ENCODE results near the gene FREY1. TPM values are rescaled to one million over a fixed set of nuclear protein-coding genes. Genes with fewer than 3 reads are reported as not detected.

Gene FREY1
- total and polyA plus RNA-seq, 9 of the 15 experiments (the other 6 are each of a cell fraction or from before 2014, with no cell fraction given): 0.25 to 1.5 (median 1.1) TPM; not detected in 5

GRCh38 chr11:45918331-45918941 is 11.4 kb upstream of the FREY1 start (continued):
- no peak for TF ChIP-seq MLLT1 (IDR thresholded peaks at IDR 0.05)
- TF ChIP-seq ZNF263 (CRISPR knock-in tag; IDR thresholded peaks at IDR 0.05; ENCODE audit: borderline replicate concordance): 0 out of 2 replicates have a peak, but pooled peaks have one; percentile 40
- peak in 1 of 2 experiments; percentile 4; a peak in 1 of 4 replicates for TF ChIP-seq ZNF639 (CRISPR knock-in tag; conservative IDR thresholded peaks at IDR 0.05 in 1 of 2, IDR thresholded peaks at IDR 0.05 in 1 of 2)
- no peak for TF ChIP-seq ZNF347 (CRISPR knock-in tag; IDR thresholded peaks at IDR 0.05; ENCODE audit: low read depth)
- no peak for TF ChIP-seq KLF13 (tag; IDR thresholded peaks at IDR 0.05; ENCODE audit: borderline replicate concordance, low read depth)
- no peak for TF ChIP-seq PHB (CRISPR knock-in tag; IDR thresholded peaks at IDR 0.05)
- no peak for TF ChIP-seq ILF3 (IDR thresholded peaks at IDR 0.05; ENCODE audit: borderline replicate concordance)
- TF ChIP-seq L3MBTL2 (IDR thresholded peaks at IDR 0.05): 0 out of 2 replicates have a peak, but pooled peaks have one; percentile 40
- TF ChIP-seq ZNF3 (CRISPR knock-in tag; IDR thresholded peaks at IDR 0.05): no peak
- 0 out of 2 replicates have a peak, but pooled peaks have one; percentile 33 for TF ChIP-seq CBFA2T3 (IDR thresholded peaks at IDR 0.05)
- peak in 1 of 2 experiments; percentile 61 for TF ChIP-seq E2F6 (IDR thresholded peaks at IDR 0.05; ENCODE audit: borderline replicate concordance in 1 of 2, extremely low read depth in 1 of 2, insufficient read depth in 1 of 2, insufficient read length in 1 of 2, low read depth in 1 of 2, low read length in 1 of 2, poor library complexity in 1 of 2, severe bottlenecking in 1 of 2)
- 0 out of 2 replicates have a peak, but pooled peaks have one; percentile 12 for TF ChIP-seq NBN (IDR thresholded peaks at IDR 0.05; ENCODE audit: low read depth)

All from K562 (cell line).